ENCODE measurements around the gene IMP3. TPM values are rescaled to one million over a fixed set of nuclear protein-coding genes. Genes with fewer than 3 reads are reported as not detected.

The IMP3 gene
- total RNA-seq, 1 donor, result 82.1 TPM

GRCh38 chr15:75631935-75632334 lies 8.1 kb downstream of the IMP3 start:
- no peak for DNase-seq (ENCODE audit: low read depth)
- TF ChIP-seq, protein P1, sequence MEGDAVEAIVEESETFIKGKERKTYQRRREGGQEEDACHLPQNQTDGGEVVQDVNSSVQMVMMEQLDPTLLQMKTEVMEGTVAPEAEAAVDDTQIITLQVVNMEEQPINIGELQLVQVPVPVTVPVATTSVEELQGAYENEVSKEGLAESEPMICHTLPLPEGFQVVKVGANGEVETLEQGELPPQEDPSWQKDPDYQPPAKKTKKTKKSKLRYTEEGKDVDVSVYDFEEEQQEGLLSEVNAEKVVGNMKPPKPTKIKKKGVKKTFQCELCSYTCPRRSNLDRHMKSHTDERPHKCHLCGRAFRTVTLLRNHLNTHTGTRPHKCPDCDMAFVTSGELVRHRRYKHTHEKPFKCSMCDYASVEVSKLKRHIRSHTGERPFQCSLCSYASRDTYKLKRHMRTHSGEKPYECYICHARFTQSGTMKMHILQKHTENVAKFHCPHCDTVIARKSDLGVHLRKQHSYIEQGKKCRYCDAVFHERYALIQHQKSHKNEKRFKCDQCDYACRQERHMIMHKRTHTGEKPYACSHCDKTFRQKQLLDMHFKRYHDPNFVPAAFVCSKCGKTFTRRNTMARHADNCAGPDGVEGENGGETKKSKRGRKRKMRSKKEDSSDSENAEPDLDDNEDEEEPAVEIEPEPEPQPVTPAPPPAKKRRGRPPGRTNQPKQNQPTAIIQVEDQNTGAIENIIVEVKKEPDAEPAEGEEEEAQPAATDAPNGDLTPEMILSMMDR (IDR thresholded peaks at IDR 0.05; ENCODE audit: insufficient read depth, low read length), result no peak
- H3K4me3 ChIP-seq (ENCODE audit: low read depth, low read length), result no peak overlapping the region

DNA sequence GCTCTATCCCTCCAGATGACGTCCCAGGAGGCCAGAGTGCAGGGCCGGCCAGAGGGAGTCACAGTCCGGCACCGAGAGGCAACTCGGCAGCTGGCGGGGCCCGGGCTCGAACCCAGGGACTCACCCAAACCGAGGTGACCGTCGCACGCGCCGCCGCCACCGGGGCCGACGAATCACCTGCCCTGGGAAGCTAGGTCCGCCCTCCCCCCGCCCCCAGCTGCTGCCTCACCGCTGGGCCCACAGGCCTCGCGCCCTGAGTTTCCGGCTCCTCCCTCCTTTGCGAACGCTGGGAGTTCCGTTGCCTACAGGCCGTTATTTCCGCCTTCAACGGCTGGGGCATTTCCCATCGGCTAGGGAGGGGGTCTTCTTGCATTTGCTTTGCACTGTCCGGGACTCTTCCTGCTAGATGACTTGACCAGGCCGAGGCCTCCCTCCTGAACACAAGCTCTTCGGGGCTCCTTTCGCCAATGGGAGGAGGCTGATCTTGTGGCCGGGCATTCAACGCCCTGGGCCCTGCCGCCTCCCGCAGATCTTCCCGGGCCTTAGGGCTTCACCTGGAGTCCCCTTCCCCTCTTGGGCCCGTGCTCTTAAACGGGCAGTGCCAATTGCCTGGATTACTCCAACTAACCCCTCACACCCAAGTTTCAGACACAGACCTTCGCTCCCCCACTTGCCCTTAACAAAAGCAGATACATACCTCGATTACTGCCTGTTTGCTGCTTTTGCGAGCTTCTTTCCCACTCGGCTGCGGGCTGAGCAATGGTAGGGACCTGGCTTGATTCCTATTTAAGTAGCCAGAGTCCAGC lies 14.3 kb downstream of the IMP3 start, which contains the start of gene SNUPN:
SNUPN (minus strand) TSS at position 184 of the 806 bp plus-strand sequence. CDS start 4,674 bp downstream, outside the sequence.
- TF ChIP-seq, protein P1 (IDR thresholded peaks at IDR 0.05; ENCODE audit: insufficient read depth, low read length), result no peak
- peak within 1 kb of the TSS; percentile 88 for H3K4me3 ChIP-seq (ENCODE audit: low read depth, low read length)
- peak; percentile 88 for DNase-seq (ENCODE audit: low read depth)

- TF ChIP-seq, protein P1 (IDR thresholded peaks at IDR 0.05; ENCODE audit: insufficient read depth, low read length), result no peak
- no peak for DNase-seq (ENCODE audit: low read depth)
- no peak overlapping the region for H3K4me3 ChIP-seq (ENCODE audit: low read depth, low read length)
Observed at GRCh38 chr15:75622505-75622904, 17.5 kb downstream of the IMP3 start.

GRCh38 chr15:75620841-75621391 lies 19.1 kb downstream of the IMP3 start:
- TF ChIP-seq, protein P1 (IDR thresholded peaks at IDR 0.05; ENCODE audit: insufficient read depth, low read length), result peak; percentile 65
- DNase-seq (ENCODE audit: low read depth), result peak; percentile 98
- H3K4me3 ChIP-seq (ENCODE audit: low read depth, low read length), result peak overlapping the region; percentile 56

GRCh38 chr15:75620058-75620820 lies 19.8 kb downstream of the IMP3 start:
- DNase-seq (ENCODE audit: low read depth), result peak; percentile 95
- peak overlapping the region; percentile 56 for H3K4me3 ChIP-seq (ENCODE audit: low read depth, low read length)
- TF ChIP-seq, protein P1 (IDR thresholded peaks at IDR 0.05; ENCODE audit: insufficient read depth, low read length), result no peak

DNA sequence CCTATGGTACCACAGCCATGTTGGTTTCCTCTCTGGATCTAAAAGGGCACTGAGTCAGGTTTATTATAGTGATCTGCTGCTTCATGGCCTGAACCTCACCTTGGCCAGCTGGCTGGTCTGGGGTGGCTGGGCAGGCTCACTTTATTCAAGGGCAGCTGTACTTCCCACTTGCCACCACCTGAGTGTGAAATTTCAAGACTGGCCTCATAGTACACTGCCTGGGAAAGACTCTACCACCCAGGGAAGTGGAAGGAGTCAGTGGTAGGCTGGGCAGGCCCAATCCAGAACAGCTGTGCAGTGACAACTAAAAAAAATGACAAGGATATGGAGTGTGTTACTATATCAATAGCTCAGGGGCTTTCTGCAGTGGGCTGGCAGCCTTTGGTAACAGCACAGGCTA lies 23.3 kb downstream of the IMP3 start:
- no peak overlapping the region for H3K4me3 ChIP-seq (ENCODE audit: low read depth, low read length)
- TF ChIP-seq, protein P1 (IDR thresholded peaks at IDR 0.05; ENCODE audit: insufficient read depth, low read length), result no peak
- DNase-seq (ENCODE audit: low read depth), result no peak
